ENCODE data around the gene TBC1D23. TPM values are rescaled to one million over a fixed set of nuclear protein-coding genes. Genes with fewer than 3 reads are reported as not detected.
A peak's percentile ranks its signal among the peaks of the same experiment; 100 is the strongest.

Gene TBC1D23
- total and polyA plus RNA-seq, 2 of the 13 experiments (the other 11 are each of a cell fraction or from before 2014, with no cell fraction given): 28.7 to 35.4 TPM

DNA sequence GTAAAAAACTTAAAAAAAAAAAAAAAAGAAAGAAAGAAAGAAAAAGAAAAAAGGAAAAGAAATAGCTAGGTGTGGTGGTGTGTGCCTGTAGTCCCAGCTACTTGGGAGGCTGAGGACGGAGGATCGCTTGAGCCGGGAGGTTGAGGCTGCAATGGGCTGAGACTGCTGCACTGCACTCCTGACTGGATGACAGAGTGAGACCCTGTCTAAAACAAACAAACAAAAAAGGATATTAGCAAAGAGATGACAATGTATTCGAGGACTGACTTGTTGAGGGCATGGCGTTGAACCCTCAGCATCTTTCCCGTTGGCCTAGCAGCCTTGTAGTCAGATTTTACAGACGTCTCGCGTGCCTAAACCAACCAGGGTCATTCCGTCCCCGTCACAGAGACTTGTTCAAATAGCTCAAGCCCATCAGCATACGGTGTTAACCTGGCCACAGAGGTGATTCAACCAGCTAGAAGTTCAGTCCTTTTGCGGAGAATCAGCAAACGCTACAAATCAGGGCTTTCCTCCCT lies 73.2 kb downstream of the TBC1D23 start (continued):
- TF ChIP-seq, protein P1, sequence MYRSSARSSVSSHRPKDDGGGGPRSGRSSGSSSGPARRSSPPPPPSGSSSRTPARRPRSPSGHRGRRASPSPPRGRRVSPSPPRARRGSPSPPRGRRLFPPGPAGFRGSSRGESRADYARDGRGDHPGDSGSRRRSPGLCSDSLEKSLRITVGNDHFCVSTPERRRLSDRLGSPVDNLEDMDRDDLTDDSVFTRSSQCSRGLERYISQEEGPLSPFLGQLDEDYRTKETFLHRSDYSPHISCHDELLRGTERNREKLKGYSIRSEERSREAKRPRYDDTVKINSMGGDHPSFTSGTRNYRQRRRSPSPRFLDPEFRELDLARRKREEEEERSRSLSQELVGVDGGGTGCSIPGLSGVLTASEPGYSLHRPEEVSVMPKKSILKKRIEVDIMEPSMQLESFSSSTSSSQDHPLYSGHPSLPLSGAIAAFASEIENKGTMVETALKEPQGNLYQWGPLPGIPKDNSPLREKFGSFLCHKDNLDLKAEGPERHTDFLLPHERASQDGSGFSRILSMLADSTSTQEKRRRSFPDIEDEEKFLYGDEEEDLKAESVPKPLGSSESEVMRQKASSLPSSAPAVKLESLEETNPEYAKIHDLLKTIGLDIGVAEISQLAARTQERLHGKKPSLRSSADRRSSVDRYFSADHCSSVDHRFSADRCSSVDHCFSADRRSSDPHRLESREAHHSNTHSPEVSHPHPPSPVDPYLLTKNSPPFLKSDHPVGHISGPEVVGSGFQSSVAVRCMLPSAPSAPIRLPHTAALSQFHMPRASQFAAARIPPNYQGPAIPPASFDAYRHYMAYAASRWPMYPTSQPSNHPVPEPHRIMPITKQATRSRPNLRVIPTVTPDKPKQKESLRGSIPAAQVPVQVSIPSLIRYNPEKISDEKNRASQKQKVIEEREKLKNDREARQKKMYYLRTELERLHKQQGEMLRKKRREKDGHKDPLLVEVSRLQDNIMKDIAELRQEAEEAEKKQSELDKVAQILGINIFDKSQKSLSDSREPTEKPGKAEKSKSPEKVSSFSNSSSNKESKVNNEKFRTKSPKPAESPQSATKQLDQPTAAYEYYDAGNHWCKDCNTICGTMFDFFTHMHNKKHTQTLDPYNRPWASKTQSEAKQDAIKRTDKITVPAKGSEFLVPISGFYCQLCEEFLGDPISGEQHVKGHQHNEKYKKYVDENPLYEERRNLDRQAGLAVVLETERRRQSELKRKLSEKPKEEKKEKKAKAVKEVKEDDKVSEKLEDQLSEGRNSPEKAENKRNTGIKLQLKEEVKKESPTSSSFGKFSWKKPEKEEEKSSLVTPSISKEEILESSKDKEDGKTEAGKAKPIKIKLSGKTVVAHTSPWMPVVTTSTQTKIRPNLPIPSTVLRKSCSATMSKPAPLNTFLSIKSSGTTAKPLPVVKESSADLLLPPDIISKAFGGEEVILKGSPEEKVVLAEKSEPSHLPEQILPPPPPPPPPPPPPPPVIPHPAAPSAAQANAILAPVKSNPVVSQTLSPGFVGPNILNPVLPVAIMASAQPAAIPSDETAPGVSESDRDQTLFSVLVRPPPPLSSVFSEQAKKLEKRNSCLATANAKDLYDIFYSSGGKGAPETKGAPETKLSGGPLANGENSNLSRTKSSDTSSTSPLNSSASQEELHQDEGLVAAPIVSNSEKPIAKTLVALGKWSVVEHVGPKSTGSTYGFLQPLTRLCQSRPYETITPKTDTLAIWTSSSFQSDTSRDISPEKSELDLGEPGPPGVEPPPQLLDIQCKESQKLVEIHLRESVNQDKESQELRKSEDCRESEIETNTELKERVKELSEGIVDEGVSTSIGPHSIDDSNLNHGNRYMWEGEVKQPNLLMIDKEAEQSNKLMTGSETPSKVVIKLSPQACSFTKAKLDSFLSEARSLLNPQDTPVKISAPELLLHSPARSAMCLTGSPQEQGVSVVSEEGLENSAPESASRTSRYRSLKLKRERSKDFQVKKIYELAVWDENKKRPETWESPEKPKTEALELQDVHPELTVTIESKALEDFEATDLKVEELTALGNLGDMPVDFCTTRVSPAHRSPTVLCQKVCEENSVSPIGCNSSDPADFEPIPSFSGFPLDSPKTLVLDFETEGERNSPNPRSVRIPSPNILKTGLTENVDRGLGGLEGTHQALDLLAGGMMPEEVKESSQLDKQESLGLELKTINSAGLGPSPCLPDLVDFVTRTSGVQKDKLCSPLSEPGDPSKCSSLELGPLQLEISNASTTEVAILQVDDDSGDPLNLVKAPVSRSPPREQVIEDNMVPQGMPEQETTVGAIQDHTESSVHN (CRISPR knock-in tag; IDR thresholded peaks at IDR 0.05): 0 out of 2 replicates have a peak, but pooled peaks have one; percentile 49
- TF ChIP-seq, protein P2, sequence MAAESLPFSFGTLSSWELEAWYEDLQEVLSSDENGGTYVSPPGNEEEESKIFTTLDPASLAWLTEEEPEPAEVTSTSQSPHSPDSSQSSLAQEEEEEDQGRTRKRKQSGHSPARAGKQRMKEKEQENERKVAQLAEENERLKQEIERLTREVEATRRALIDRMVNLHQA (CRISPR knock-in tag; IDR thresholded peaks at IDR 0.05): no peak

Measured in HepG2 (cell line).